ENCODE results near the gene MTHFD1L.

- TF ChIP-seq TOX (CRISPR knock-in tag; IDR thresholded peaks at IDR 0.05; ENCODE audit: borderline replicate concordance) (no peak), ZFP3 (CRISPR knock-in tag; IDR thresholded peaks at IDR 0.05) (no peak), RARB (CRISPR knock-in tag; IDR thresholded peaks at IDR 0.05) (no peak)
Observed at GRCh38 chr6:150992262-150992661, 126.8 kb downstream of the MTHFD1L start.

Measured in SK-N-SH treated with all-trans-retinoic acid at 6 μM for 48 hours (cell line).